ENCODE results near the gene ADIPOR2. TPM values are rescaled to one million over a fixed set of nuclear protein-coding genes. Genes with fewer than 3 reads are reported as not detected.

The ADIPOR2 gene
- total RNA-seq, 1 experiment from 2014 or later, result 45.3 TPM

DNA sequence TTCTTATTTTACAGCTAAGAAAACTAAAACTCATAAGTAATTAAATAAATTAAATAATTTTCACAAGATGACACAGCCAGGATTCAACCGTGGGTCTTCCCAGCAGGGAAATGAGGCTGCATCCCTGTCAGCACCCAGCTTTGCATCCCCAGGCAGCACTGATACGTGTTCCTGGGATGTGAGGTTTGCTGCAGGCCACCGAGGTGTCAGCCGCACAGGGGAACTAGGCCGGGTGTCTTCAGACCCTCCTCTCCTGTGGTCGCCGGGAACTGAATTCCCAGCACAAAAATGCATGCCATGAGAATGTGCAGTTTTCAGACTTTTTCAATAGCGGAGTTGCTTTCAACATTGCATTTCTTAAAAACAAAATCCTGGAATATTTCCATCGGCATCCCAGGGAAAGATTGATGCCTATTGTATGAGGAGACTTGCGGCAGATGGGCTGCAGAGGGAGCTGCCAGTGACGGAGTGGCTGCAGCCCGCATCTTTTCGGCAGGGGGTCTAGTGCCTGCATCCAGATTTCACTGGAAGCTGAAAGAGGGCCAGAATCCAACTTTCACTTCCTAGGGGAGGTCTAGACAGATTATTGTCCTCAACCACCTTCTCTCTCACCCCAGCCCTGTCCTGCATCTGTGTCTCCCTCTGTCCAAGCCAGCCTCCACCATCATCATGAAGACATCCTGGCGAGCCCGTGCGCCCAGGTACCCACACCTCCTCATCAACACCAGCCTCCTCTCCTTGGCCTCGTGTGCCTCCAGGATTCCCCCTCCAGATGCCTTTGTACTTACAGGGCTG is 142.1 kb downstream of the ADIPOR2 start:
- Histone ChIP-seq H3K4me1 (ENCODE audit: insufficient read depth, low read length) (no peaks in the 10 kb centered on the region), H2BK12ac (ENCODE audit: insufficient read length, low read depth, low read length) (no peak overlapping the region), H2AK5ac (ENCODE audit: insufficient read length, low read length) (no peak overlapping the region), H2BK20ac (ENCODE audit: low read depth, low read length, poor library complexity, severe bottlenecking) (no peak overlapping the region), H3T11ph (ENCODE audit: low read length) (no peak overlapping the region), H3K79me1 (ENCODE audit: insufficient read depth, low read depth, low read length, poor library complexity, severe bottlenecking) (no peaks in the 10 kb centered on the region), H3K9me3 (ENCODE audit: control insufficient read depth, low read depth, low read length) (no peaks in the 10 kb centered on the region), H3K4ac (ENCODE audit: low read depth, low read length) (no peak overlapping the region), H3K27ac (ENCODE audit: insufficient read length, low read depth, low read length) (no peak overlapping the region), H3K56ac (ENCODE audit: insufficient read length, low read depth, low read length) (no peak overlapping the region), H2BK5ac (ENCODE audit: insufficient read length, low read length) (no peak overlapping the region), H3K79me2 (ENCODE audit: insufficient read depth, low read length) (no peaks in the 10 kb centered on the region), H2AFZ (ENCODE audit: low read length) (no peak overlapping the region), H4K8ac (replicated peaks; ENCODE audit: insufficient read length, low read depth, low read length) (no peak overlapping the region), H4K5ac (ENCODE audit: insufficient read length, low read depth, low read length) (no peak overlapping the region), H3K27me3 (ENCODE audit: insufficient read depth, low read length) (no peaks in the 10 kb centered on the region), H3K23me2 (ENCODE audit: insufficient read length, low read depth, low read length, poor library complexity, severe bottlenecking) (no peaks in the 10 kb centered on the region), H4K91ac (ENCODE audit: insufficient read length, low read depth, low read length) (no peak overlapping the region), H3K14ac (ENCODE audit: insufficient read depth, low read length) (no peak overlapping the region), H2BK15ac (ENCODE audit: low read depth, low read length) (no peak overlapping the region), H2BK120ac (ENCODE audit: low read depth, low read length, poor library complexity, severe bottlenecking) (no peak overlapping the region), H3K9ac (ENCODE audit: extremely low read depth, insufficient read length, low read length) (no peak overlapping the region), H4K20me1 (ENCODE audit: control insufficient read depth, insufficient read depth, insufficient read length) (no peaks in the 10 kb centered on the region), H3K4me2 (ENCODE audit: insufficient read depth, insufficient read length, low read length) (no peak overlapping the region), H3K18ac (ENCODE audit: insufficient read length, low read depth, low read length) (no peak overlapping the region), H3K23ac (ENCODE audit: insufficient read length, low read depth, low read length) (no peak overlapping the region)
- Mint-ChIP-seq H3K27ac (no peak overlapping the region), H3K9me3 (no peaks in the 10 kb centered on the region; a peak in 1 of 5 replicates), H3K4me3 (no peak overlapping the region), H3K27me3 (ENCODE audit: low read depth) (peaks cover 40% of the 10 kb centered on the region), H3K36me3 (ENCODE audit: insufficient read depth in 1 of 3, low read depth in 3 of 3) (no peaks in the 10 kb centered on the region), H3K4me1 (peaks cover 13 to 39% of the 10 kb centered on the region in 2 experiments)
- WGBS (ENCODE audit: extremely low coverage, insufficient read length, low lambda C conversion rate), result no CpG with 5 or more reads among the region's 17 CpGs
- DNase-seq, result no peak
- TF ChIP-seq, protein P1, sequence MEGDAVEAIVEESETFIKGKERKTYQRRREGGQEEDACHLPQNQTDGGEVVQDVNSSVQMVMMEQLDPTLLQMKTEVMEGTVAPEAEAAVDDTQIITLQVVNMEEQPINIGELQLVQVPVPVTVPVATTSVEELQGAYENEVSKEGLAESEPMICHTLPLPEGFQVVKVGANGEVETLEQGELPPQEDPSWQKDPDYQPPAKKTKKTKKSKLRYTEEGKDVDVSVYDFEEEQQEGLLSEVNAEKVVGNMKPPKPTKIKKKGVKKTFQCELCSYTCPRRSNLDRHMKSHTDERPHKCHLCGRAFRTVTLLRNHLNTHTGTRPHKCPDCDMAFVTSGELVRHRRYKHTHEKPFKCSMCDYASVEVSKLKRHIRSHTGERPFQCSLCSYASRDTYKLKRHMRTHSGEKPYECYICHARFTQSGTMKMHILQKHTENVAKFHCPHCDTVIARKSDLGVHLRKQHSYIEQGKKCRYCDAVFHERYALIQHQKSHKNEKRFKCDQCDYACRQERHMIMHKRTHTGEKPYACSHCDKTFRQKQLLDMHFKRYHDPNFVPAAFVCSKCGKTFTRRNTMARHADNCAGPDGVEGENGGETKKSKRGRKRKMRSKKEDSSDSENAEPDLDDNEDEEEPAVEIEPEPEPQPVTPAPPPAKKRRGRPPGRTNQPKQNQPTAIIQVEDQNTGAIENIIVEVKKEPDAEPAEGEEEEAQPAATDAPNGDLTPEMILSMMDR (conservative IDR thresholded peaks at IDR 0.05), result no peak
